ENCODE measurements around the gene WDR6. TPM values are rescaled to one million over a fixed set of nuclear protein-coding genes. Genes with fewer than 3 reads are reported as not detected.

Gene WDR6
- total RNA-seq, 2 experiments from 2014 or later: 101 to 128 TPM

Small RNAs within 50 kb of the gene (microRNA-seq; reads per million reads assigned to microRNA genes)
- gene MIR191 (ENCODE audit: borderline replicate concordance) (60,051 reads per million, percentile 99 among the genes with 10 or more reads in this experiment), gene MIR425 (ENCODE audit: borderline replicate concordance) (13,748 reads per million, percentile 96 among the genes with 10 or more reads in this experiment)

Small RNAs within 50 kb of the gene (small RNA-seq; reads per million reads assigned to genes)
- gene MIR191: 258 reads per million, percentile 99 among the genes with 10 or more reads in this experiment
- gene MIR425: 7.9 reads per million, percentile 94 among the genes with 10 or more reads in this experiment

Other genes starting within 250 kb of the WDR6 start
- gene PRKAR2A, start 159.5 kb upstream of the WDR6 start, total RNA-seq (2014; rRNA removed; shearing (Covaris generic)): 13.8 and 16.0 TPM in 2 replicates
- 19.6 and 22.4 TPM in 2 replicates for gene PRKAR2A, start 159.5 kb upstream of the WDR6 start, total RNA-seq (2022)
- gene SLC25A20, start 108.5 kb upstream of the WDR6 start, total RNA-seq (2014; rRNA removed; shearing (Covaris generic)): 20.9 and 21.3 TPM in 2 replicates
- gene SLC25A20, start 108.5 kb upstream of the WDR6 start, total RNA-seq (2022): 19.1 and 20.1 TPM in 2 replicates
- gene ARIH2, start 88.5 kb upstream of the WDR6 start, total RNA-seq (2014; rRNA removed; shearing (Covaris generic)): 121 and 124 TPM in 2 replicates
- 113 and 131 TPM in 2 replicates for gene ARIH2, start 88.5 kb upstream of the WDR6 start, total RNA-seq (2022)
- gene P4HTM, start 17.1 kb upstream of the WDR6 start, total RNA-seq (2014; rRNA removed; shearing (Covaris generic)): 45.3 and 48.4 TPM in 2 replicates
- 36.9 and 47.4 TPM in 2 replicates for gene P4HTM, start 17.1 kb upstream of the WDR6 start, total RNA-seq (2022)
- 26.3 and 36.2 TPM in 2 replicates for gene DALRD3, start 11.2 kb downstream of the WDR6 start, total RNA-seq (2014; rRNA removed; shearing (Covaris generic))
- gene DALRD3, start 11.2 kb downstream of the WDR6 start, total RNA-seq (2022): 35.0 and 35.7 TPM in 2 replicates
- 255 and 309 TPM in 2 replicates for gene NDUFAF3, start 14.7 kb downstream of the WDR6 start, total RNA-seq (2014; rRNA removed; shearing (Covaris generic))
- gene NDUFAF3, start 14.7 kb downstream of the WDR6 start, total RNA-seq (2022): 124 and 147 TPM in 2 replicates
- 295 and 319 TPM in 2 replicates for gene IMPDH2, start 22.0 kb downstream of the WDR6 start, total RNA-seq (2014; rRNA removed; shearing (Covaris generic))
- gene IMPDH2, start 22.0 kb downstream of the WDR6 start, total RNA-seq (2022): 328 and 360 TPM in 2 replicates
- 93.0 and 111 TPM in 2 replicates for gene QRICH1, start 86.7 kb downstream of the WDR6 start, total RNA-seq (2014; rRNA removed; shearing (Covaris generic))
- 132 and 156 TPM in 2 replicates for gene QRICH1, start 86.7 kb downstream of the WDR6 start, total RNA-seq (2022)
- gene QARS1, start 97.4 kb downstream of the WDR6 start, total RNA-seq (2014; rRNA removed; shearing (Covaris generic)): 290 and 310 TPM in 2 replicates
- 355 and 459 TPM in 2 replicates for gene QARS1, start 97.4 kb downstream of the WDR6 start, total RNA-seq (2022)
- 49.4 and 57.2 TPM in 2 replicates for gene USP19, start 113.4 kb downstream of the WDR6 start, total RNA-seq (2014; rRNA removed; shearing (Covaris generic))
- 69.4 and 78.3 TPM in 2 replicates for gene USP19, start 113.4 kb downstream of the WDR6 start, total RNA-seq (2022)
- 0.44 TPM in 2 replicates for gene LAMB2, start 125.7 kb downstream of the WDR6 start, total RNA-seq (2014; rRNA removed; shearing (Covaris generic))
- gene LAMB2, start 125.7 kb downstream of the WDR6 start, total RNA-seq (2022): not detected in 2 replicates
- gene CCDC71, start 158.9 kb downstream of the WDR6 start, total RNA-seq (2014; rRNA removed; shearing (Covaris generic)): 20.3 and 27.9 TPM in 2 replicates
- 22.7 and 23.4 TPM in 2 replicates for gene CCDC71, start 158.9 kb downstream of the WDR6 start, total RNA-seq (2022)
- 0.69 TPM in 1 of 2 replicates, not detected in the other for gene KLHDC8B, start 164.2 kb downstream of the WDR6 start, total RNA-seq (2014; rRNA removed; shearing (Covaris generic))
- 0.91 and 1.3 TPM in 2 replicates for gene KLHDC8B, start 164.2 kb downstream of the WDR6 start, total RNA-seq (2022)

Measured in OCI-LY7 (cell line).